Limb (tissue), 2 donors: Measurements from ENCODE around the gene LRIG1.

Source experiments
- DNase-seq, 2 donors: peaks; one replicate each; pipeline ENCODE4 v3.0.0-alpha.2; 2016; ENCODE audit errors: extremely low spot score in 2 of 2

Gene LRIG1, protein sequence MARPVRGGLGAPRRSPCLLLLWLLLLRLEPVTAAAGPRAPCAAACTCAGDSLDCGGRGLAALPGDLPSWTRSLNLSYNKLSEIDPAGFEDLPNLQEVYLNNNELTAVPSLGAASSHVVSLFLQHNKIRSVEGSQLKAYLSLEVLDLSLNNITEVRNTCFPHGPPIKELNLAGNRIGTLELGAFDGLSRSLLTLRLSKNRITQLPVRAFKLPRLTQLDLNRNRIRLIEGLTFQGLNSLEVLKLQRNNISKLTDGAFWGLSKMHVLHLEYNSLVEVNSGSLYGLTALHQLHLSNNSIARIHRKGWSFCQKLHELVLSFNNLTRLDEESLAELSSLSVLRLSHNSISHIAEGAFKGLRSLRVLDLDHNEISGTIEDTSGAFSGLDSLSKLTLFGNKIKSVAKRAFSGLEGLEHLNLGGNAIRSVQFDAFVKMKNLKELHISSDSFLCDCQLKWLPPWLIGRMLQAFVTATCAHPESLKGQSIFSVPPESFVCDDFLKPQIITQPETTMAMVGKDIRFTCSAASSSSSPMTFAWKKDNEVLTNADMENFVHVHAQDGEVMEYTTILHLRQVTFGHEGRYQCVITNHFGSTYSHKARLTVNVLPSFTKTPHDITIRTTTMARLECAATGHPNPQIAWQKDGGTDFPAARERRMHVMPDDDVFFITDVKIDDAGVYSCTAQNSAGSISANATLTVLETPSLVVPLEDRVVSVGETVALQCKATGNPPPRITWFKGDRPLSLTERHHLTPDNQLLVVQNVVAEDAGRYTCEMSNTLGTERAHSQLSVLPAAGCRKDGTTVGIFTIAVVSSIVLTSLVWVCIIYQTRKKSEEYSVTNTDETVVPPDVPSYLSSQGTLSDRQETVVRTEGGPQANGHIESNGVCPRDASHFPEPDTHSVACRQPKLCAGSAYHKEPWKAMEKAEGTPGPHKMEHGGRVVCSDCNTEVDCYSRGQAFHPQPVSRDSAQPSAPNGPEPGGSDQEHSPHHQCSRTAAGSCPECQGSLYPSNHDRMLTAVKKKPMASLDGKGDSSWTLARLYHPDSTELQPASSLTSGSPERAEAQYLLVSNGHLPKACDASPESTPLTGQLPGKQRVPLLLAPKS

DNA sequence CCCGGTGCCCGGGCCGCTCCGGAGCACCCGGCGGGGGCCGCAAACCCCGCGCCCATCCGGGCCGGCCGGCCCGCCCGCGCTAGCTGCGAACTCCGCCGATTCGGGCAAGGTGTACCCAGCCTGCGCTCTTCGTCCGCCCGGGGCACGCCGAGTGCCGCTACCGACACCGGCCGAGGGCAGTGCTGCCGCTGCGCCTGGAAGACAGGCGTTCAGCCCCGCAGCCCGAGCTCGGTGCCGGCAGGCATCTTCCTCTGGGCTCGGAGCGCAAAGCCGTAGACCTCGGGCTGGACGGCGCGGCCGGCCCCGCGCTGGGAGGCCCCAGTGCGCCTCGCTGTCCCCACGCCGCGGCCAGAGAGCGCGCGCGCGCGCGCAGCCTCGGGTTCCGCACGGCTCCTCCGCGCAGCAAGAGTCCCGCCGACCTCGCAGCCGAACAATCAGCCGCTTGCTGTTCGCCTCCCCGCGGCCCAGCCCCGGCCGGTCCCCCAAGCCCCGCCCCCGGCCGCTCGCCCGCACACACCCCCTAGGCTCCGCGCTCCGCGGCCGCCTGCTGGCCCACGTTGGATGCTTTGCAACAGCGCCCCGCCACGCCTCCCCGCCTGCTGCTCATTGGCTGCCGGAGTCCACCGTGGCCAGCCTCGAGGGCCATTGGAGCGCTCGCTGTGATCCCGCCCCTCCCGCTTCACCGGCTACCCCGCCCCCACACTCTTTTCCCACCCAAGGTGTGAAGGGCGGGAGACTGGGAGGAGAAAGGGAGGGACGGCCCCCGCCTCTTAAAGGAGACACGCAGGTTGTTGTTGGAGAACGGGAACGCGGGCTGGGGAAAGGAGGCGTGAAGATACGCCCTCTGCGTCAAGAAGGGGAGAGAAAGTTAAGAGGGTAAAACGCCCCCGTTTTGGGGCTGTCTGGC is at the start of gene LRIG1:
Gene LRIG1, minus strand, starts transcription at position 447 of the 907 bp plus-strand sequence. CDS start 615 bp downstream, outside the sequence.
- DNase-seq, result peak; percentile 98 to 100

DNA sequence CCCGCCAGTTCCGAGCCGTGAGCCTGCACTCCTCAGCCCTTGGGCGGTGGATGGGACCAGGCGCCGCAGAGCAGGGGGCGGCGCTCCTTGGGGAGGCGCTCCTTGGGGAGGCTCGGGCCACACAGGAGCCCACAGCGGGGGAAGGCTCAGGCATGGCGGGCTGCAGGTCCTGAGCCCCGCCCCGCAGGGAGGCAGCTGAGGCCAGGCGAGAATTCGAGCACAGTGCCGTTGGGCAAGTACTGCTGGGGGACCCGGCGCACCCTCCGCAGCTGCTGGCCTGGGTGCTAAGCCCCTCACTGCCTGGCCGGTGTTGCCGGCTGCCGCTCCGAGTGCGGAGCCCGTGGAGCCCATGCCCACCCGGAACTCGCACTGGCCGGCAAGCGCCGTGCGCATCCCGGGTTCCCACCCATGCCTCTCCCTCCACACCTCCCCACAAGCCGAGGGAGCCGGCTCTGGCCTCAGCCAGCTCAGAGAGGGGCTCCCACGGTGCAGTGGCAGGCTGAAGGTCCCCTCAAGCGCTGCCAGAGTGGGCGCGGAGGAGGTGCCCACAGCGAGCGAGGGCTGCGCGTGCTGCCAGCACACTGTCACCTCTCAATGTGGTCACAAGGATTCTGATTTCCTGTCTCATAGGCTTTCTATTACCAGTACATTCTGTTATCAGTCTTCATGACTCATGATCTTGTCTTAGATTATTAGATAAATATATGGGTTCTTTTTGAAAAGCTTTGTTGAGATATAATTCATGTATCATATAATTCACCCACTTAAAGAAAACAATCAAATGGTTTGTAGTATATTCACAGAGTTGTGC is 44.0 kb upstream of the LRIG1 start:
- no peak for DNase-seq

DNA sequence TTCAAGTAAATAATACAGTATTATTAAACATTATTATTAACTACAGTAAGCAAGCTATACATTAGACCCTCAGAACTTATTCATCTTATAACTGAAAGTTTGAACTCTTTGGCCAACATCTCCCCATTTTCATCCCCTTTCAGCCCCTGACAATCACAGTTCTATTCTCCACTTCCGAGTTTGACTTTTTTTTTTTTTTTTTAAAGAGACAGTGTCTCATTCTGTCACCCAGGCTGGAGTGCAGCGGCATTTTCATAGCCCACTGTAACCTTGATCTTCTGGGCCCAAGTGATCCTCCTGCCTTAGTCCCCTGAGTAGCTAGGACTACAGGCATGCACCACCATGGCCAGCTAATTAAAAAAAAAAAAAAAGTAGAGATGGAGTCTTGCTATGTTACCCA is 41.3 kb upstream of the LRIG1 start:
- no peak for DNase-seq

GRCh38 chr3:66539466-66539989 is 38.7 kb upstream of the LRIG1 start:
- no peak for DNase-seq

DNA sequence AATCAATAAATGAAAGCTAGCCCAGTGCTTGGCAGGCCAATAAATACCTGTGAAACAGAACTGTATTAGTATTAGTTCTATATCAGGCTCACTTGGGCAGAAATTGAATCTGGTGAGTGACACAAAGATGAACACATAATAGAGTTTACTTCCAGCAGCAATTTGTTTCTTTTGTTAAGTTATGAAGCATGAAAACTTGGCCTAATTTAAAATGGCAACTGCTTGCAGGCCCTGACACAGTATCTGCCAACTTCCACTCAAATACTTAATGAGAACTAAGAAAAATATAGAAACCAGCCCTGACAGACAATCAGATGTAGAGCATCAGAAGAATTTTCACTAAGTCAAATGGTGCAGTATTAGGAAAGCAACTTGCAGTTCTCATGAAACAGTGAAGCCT is 37.6 kb upstream of the LRIG1 start:
- no peak for DNase-seq

GRCh38 chr3:66537735-66538134 is 36.9 kb upstream of the LRIG1 start:
- DNase-seq, result no peak

- DNase-seq, result no peak
These were observed 36.0 kb upstream of the LRIG1 start for GRCh38 chr3:66536791-66537190.

DNA sequence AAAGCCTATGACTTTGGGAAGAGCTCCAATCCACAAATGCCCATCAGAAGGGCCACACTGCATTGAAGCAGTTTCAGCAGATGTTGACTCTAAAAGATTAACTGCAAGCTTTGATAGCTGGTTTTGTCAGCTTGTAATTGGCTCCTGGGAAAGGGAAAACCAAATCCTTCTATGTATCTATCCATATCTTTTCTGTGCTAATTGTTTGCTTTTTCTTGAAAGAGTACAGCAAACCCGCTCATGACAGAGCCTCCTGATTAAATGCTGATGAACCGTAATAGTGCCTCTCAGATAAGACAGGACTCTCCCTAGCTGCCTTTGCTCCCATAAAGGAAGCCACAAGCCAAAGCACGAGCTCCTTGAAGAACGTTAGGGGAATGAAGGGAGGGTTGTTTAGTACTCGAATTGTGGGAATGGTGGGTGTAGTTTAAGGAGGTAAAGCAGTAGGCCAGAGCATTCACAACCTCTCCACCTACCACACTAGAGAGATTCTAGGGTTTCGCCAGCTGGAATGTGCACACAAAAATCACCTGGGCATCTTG is 33.6 kb upstream of the LRIG1 start:
- DNase-seq, result no peak

- DNase-seq, result no peak
These were observed 31.8 kb upstream of the LRIG1 start for GRCh38 chr3:66532613-66533012.

DNA sequence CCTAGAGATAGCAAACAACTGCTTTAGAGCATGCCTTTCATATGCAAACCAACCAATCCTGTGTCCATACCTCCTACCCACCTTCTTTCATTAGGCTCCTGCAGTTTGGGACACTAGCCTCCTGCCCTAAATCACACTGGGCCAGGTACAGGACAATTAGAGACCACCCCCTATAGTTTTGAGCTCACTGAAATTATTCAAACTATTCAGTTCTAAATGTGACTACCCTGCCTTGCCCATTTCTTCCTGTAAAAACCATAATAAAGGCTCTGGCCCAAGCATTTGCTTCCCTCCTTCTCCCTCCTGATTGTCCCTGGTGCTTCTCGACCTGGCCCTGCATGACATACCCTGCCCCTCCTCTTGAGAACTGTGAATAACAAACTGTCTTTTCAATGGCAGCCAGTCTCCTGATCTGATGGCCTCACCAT is 31.4 kb upstream of the LRIG1 start:
- DNase-seq, result no peak

GRCh38 chr3:66531256-66531655 is 30.4 kb upstream of the LRIG1 start:
- DNase-seq, result no peak

DNA sequence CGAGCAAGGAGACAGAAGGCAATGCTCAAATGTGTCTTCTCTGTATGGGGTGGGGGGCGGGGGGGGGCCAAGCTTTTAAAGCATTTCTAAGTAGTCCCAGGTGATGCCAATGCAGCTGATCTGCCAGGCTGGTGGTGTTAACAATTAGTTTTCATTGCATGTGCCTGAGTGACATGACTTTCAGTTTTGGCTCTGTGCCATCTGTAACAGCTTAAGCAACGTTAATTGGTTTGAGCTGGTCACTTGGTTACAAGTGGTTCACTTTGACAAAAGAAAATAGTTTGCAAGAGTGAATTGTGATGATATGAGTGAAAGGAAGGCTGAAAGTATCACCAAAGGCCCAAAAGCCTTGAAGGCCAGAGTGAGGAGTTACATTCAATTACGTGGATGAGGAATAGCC is 26.4 kb upstream of the LRIG1 start:
- DNase-seq, result no peak

DNA sequence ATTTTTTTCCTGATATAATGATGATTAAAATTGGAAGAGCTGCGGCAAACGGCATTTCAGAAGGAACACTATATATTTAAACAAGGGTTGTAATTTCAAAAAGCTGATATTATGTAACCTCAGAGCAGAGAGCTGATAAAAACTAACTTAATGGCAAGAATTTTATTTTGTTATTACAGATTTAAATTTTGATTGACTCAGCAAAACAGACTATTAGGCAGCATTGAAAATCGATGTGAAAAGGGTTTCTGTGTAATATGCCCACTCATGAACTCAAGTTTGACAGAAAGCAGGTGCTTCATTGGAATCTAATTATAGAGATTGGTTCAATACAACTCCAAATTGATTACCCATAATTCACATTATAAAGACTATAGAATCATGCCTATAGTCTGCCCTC is 24.9 kb upstream of the LRIG1 start:
- DNase-seq, result no peak

- DNase-seq, result no peak
These were observed 19.9 kb upstream of the LRIG1 start for GRCh38 chr3:66520724-66521123.

DNA sequence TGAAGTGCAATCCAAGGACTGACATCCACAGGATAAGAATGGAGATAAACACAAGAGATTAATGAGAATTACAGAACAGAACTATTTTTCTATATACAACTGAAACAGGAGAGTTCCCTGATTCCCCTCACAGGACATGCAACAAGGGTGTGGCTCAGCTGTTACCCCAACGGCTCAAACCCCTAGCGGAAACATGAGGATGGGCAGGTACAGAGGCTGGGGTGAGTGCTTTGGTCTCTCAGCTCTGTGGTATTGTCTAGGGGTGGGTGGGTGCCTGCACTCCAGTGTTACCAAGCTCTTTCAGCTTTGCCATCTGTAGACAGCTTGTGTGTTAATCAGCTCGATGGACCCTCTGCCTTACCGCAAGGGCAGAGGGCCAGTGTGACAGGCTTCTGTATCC is 17.8 kb upstream of the LRIG1 start:
- DNase-seq, result no peak

- DNase-seq, result no peak
These were observed 17.3 kb upstream of the LRIG1 start for GRCh38 chr3:66518126-66518525.

- no peak for DNase-seq
These were observed 16.4 kb upstream of the LRIG1 start for GRCh38 chr3:66517241-66517640.

DNA sequence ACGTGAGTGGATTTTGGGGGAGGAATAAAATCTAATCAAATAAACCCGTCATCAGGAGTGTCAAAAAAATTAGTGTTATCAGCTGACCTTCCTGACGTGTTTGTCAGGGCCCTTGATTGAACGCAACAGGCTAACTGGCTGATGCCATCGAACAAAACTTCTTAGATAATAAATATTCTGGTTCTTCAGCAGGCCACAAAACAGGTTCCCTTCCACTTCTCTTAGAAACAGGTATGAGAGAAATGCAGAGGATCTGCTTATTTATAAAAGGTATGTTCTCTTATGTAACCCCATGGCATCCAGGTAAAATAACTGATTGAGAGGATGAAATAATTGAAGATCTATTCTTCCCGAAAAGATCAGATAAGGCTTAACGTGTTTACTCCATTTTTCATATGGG is 7.6 kb upstream of the LRIG1 start:
- no peak for DNase-seq

DNA sequence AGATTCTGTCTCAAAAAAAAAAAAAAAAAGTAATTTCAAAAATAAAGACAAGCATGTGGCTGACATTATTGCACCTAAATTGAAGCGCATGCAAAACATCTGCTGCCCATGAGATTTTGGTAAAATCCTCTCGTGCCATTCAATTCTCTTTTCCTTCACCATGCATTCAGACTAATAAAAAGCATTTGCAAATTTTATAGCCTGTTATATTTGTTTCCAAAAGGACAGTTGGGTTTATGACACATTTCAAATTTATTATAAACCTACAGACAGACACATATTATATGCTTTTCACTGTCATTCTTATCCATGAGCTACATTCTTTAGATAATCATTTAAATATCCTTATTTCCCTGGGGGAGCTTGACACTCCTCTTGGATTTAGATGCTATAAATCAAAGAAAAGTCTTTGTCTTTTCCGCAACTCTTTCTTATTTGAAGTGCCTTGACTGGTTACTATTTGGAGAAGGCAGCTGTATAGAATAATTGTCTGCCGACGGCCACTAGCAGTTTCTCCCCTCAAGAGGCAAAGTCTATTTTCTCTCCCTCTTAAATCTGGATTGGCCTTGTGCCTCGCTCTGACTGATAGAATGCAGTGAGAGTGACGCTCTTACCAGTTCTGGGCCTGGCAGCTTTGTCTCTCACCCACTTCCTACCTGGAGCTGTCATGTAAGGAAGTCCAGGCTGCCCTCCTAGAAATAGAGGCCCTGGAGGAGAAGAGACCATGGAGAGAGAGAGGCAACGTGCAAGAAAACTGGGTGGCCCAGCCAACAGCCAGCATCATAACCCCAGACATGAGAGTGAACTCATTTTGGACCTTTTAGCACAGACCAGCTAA is 6.8 kb upstream of the LRIG1 start:
- no peak for DNase-seq
